ENCODE data around the gene SMC1A.

DNA sequence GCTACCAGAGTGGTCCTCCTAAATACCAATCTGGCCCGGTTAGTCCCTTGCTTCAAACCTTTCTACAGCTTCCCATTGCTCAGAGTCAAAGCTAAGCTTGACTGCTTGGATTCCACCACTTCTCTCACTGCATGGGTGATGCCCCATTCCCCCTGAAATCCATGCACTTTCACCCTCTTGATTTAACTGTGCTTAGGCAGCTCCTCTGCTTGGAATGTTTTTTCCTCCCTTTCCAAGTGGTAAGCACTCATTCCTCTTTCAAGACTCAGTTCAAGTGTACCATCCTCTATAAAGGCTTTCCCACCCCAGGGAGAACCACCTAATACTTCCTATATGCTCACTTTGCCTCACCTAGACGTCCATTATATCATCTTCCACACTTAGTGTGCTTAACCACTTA is 49.1 kb downstream of the SMC1A start:
- TF ChIP-seq POLR2A (IDR thresholded peaks at IDR 0.05) (no peak), CTCF (IDR thresholded peaks at IDR 0.05) (no peak), POLR2AphosphoS5 (IDR thresholded peaks at IDR 0.05) (no peak)
